ENCODE data around the gene OR52A1. TPM values are rescaled to one million over a fixed set of nuclear protein-coding genes. Genes with fewer than 3 reads are reported as not detected.
A peak's percentile ranks its signal among the peaks of the same experiment; 100 is the strongest.

Gene OR52A1
- total RNA-seq, 1 experiment from 2014 or later = not detected

GRCh38 chr11:5124891-5125620 is 29.5 kb downstream of the OR52A1 start:
- H3K4me2 ChIP-seq (ENCODE audit: low read depth, low read length, poor library complexity, severe bottlenecking) = no peak overlapping the region
- no peaks in the 10 kb centered on the region for H3K9me2 ChIP-seq (replicated peaks; ENCODE audit: insufficient read depth, low read length)
- no peak overlapping the region for H3K4me3 ChIP-seq (ENCODE audit: low read length)
- H3K27me3 ChIP-seq (ENCODE audit: low read length) = no peaks in the 10 kb centered on the region
- no peak overlapping the region for H2AFZ ChIP-seq (ENCODE audit: low read length)
- no peaks in the 10 kb centered on the region for H3K4me1 ChIP-seq (ENCODE audit: low read length)
- H3K9ac ChIP-seq (ENCODE audit: low read length) = no peak overlapping the region
- no peaks in the 10 kb centered on the region for H4K20me1 ChIP-seq (ENCODE audit: insufficient read depth, low read depth, low read length)
- no peak overlapping the region for H3K27ac ChIP-seq (ENCODE audit: low read length)
- H3K9me3 ChIP-seq (ENCODE audit: low read length) = no peaks in the 10 kb centered on the region
- H3K79me2 ChIP-seq (ENCODE audit: low read length) = no peaks in the 10 kb centered on the region
- DNase-seq = no peak
- H3K36me3 ChIP-seq (ENCODE audit: insufficient read depth, low read length) = no peaks in the 10 kb centered on the region

- H3K79me2 ChIP-seq (ENCODE audit: low read length) = no peaks in the 10 kb centered on the region
- H2AFZ ChIP-seq (ENCODE audit: low read length) = no peak overlapping the region
- no peaks in the 10 kb centered on the region for H3K9me2 ChIP-seq (replicated peaks; ENCODE audit: insufficient read depth, low read length)
- no peak overlapping the region for H3K27ac ChIP-seq (ENCODE audit: low read length)
- DNase-seq = peak; percentile 90
- H3K27me3 ChIP-seq (ENCODE audit: low read length) = no peaks in the 10 kb centered on the region
- no peaks in the 10 kb centered on the region for H3K4me1 ChIP-seq (ENCODE audit: low read length)
- H4K20me1 ChIP-seq (ENCODE audit: insufficient read depth, low read depth, low read length) = no peaks in the 10 kb centered on the region
- H3K4me2 ChIP-seq (ENCODE audit: low read depth, low read length, poor library complexity, severe bottlenecking) = no peak overlapping the region
- H3K9ac ChIP-seq (ENCODE audit: low read length) = no peak overlapping the region
- H3K9me3 ChIP-seq (ENCODE audit: low read length) = no peaks in the 10 kb centered on the region
- no peak overlapping the region for H3K4me3 ChIP-seq (ENCODE audit: low read length)
- H3K36me3 ChIP-seq (ENCODE audit: insufficient read depth, low read length) = no peaks in the 10 kb centered on the region
Observed at GRCh38 chr11:5123802-5124521, 30.6 kb downstream of the OR52A1 start.

GRCh38 chr11:5118893-5119292 is 35.7 kb downstream of the OR52A1 start:
- DNase-seq = no peak
- no peak overlapping the region for H3K4me3 ChIP-seq (ENCODE audit: low read length)
- no peaks in the 10 kb centered on the region for H3K27me3 ChIP-seq (ENCODE audit: low read length)
- no peak overlapping the region for H3K27ac ChIP-seq (ENCODE audit: low read length)
- H3K4me1 ChIP-seq (ENCODE audit: low read length) = no peaks in the 10 kb centered on the region
- no peaks in the 10 kb centered on the region for H4K20me1 ChIP-seq (ENCODE audit: insufficient read depth, low read depth, low read length)
- no peak overlapping the region for H2AFZ ChIP-seq (ENCODE audit: low read length)
- no peaks in the 10 kb centered on the region for H3K79me2 ChIP-seq (ENCODE audit: low read length)
- no peak overlapping the region for H3K4me2 ChIP-seq (ENCODE audit: low read depth, low read length, poor library complexity, severe bottlenecking)
- no peaks in the 10 kb centered on the region for H3K9me3 ChIP-seq (ENCODE audit: low read length)
- no peaks in the 10 kb centered on the region for H3K9me2 ChIP-seq (replicated peaks; ENCODE audit: insufficient read depth, low read length)
- no peaks in the 10 kb centered on the region for H3K36me3 ChIP-seq (ENCODE audit: insufficient read depth, low read length)
- H3K9ac ChIP-seq (ENCODE audit: low read length) = no peak overlapping the region

- no peaks in the 10 kb centered on the region for H3K4me1 ChIP-seq (ENCODE audit: low read length)
- H3K9ac ChIP-seq (ENCODE audit: low read length) = no peak overlapping the region
- no peaks in the 10 kb centered on the region for H4K20me1 ChIP-seq (ENCODE audit: insufficient read depth, low read depth, low read length)
- no peaks in the 10 kb centered on the region for H3K9me2 ChIP-seq (replicated peaks; ENCODE audit: insufficient read depth, low read length)
- no peaks in the 10 kb centered on the region for H3K9me3 ChIP-seq (ENCODE audit: low read length)
- no peak overlapping the region for H3K27ac ChIP-seq (ENCODE audit: low read length)
- H3K79me2 ChIP-seq (ENCODE audit: low read length) = no peaks in the 10 kb centered on the region
- no peak overlapping the region for H3K4me3 ChIP-seq (ENCODE audit: low read length)
- H2AFZ ChIP-seq (ENCODE audit: low read length) = no peak overlapping the region
- H3K4me2 ChIP-seq (ENCODE audit: low read depth, low read length, poor library complexity, severe bottlenecking) = no peak overlapping the region
- no peak for DNase-seq
- H3K36me3 ChIP-seq (ENCODE audit: insufficient read depth, low read length) = no peaks in the 10 kb centered on the region
- H3K27me3 ChIP-seq (ENCODE audit: low read length) = no peaks in the 10 kb centered on the region
Observed at GRCh38 chr11:5117588-5117987, 37.0 kb downstream of the OR52A1 start.

GRCh38 chr11:5115339-5115738 is 39.2 kb downstream of the OR52A1 start:
- DNase-seq = no peak
- no peak overlapping the region for H3K9ac ChIP-seq (ENCODE audit: low read length)
- no peak overlapping the region for H3K4me3 ChIP-seq (ENCODE audit: low read length)
- H3K9me3 ChIP-seq (ENCODE audit: low read length) = no peaks in the 10 kb centered on the region
- H3K36me3 ChIP-seq (ENCODE audit: insufficient read depth, low read length) = no peaks in the 10 kb centered on the region
- H3K79me2 ChIP-seq (ENCODE audit: low read length) = no peaks in the 10 kb centered on the region
- no peak overlapping the region for H3K4me2 ChIP-seq (ENCODE audit: low read depth, low read length, poor library complexity, severe bottlenecking)
- no peaks in the 10 kb centered on the region for H3K4me1 ChIP-seq (ENCODE audit: low read length)
- H3K27me3 ChIP-seq (ENCODE audit: low read length) = no peaks in the 10 kb centered on the region
- no peaks in the 10 kb centered on the region for H3K9me2 ChIP-seq (replicated peaks; ENCODE audit: insufficient read depth, low read length)
- no peak overlapping the region for H2AFZ ChIP-seq (ENCODE audit: low read length)
- no peak overlapping the region for H3K27ac ChIP-seq (ENCODE audit: low read length)
- H4K20me1 ChIP-seq (ENCODE audit: insufficient read depth, low read depth, low read length) = no peaks in the 10 kb centered on the region

- no peaks in the 10 kb centered on the region for H3K36me3 ChIP-seq (ENCODE audit: insufficient read depth, low read length)
- no peaks in the 10 kb centered on the region for H3K9me2 ChIP-seq (replicated peaks; ENCODE audit: insufficient read depth, low read length)
- H3K4me2 ChIP-seq (ENCODE audit: low read depth, low read length, poor library complexity, severe bottlenecking) = no peak overlapping the region
- DNase-seq = no peak
- H3K9ac ChIP-seq (ENCODE audit: low read length) = no peak overlapping the region
- H3K9me3 ChIP-seq (ENCODE audit: low read length) = no peaks in the 10 kb centered on the region
- no peaks in the 10 kb centered on the region for H3K79me2 ChIP-seq (ENCODE audit: low read length)
- H4K20me1 ChIP-seq (ENCODE audit: insufficient read depth, low read depth, low read length) = no peaks in the 10 kb centered on the region
- H2AFZ ChIP-seq (ENCODE audit: low read length) = no peak overlapping the region
- H3K27me3 ChIP-seq (ENCODE audit: low read length) = no peaks in the 10 kb centered on the region
- no peaks in the 10 kb centered on the region for H3K4me1 ChIP-seq (ENCODE audit: low read length)
- no peak overlapping the region for H3K27ac ChIP-seq (ENCODE audit: low read length)
- no peak overlapping the region for H3K4me3 ChIP-seq (ENCODE audit: low read length)
Observed at GRCh38 chr11:5107285-5107684, 47.3 kb downstream of the OR52A1 start.

GRCh38 chr11:5103066-5103465 is 51.5 kb downstream of the OR52A1 start:
- H4K20me1 ChIP-seq (ENCODE audit: insufficient read depth, low read depth, low read length) = no peaks in the 10 kb centered on the region
- no peak overlapping the region for H3K4me3 ChIP-seq (ENCODE audit: low read length)
- no peak overlapping the region for H3K4me2 ChIP-seq (ENCODE audit: low read depth, low read length, poor library complexity, severe bottlenecking)
- DNase-seq = no peak
- H3K9me2 ChIP-seq (replicated peaks; ENCODE audit: insufficient read depth, low read length) = no peaks in the 10 kb centered on the region
- no peak overlapping the region for H3K9ac ChIP-seq (ENCODE audit: low read length)
- H2AFZ ChIP-seq (ENCODE audit: low read length) = no peak overlapping the region
- no peaks in the 10 kb centered on the region for H3K27me3 ChIP-seq (ENCODE audit: low read length)
- no peaks in the 10 kb centered on the region for H3K79me2 ChIP-seq (ENCODE audit: low read length)
- no peaks in the 10 kb centered on the region for H3K36me3 ChIP-seq (ENCODE audit: insufficient read depth, low read length)
- no peaks in the 10 kb centered on the region for H3K9me3 ChIP-seq (ENCODE audit: low read length)
- no peak overlapping the region for H3K27ac ChIP-seq (ENCODE audit: low read length)
- no peaks in the 10 kb centered on the region for H3K4me1 ChIP-seq (ENCODE audit: low read length)

GRCh38 chr11:5102246-5102645 is 52.3 kb downstream of the OR52A1 start:
- H4K20me1 ChIP-seq (ENCODE audit: insufficient read depth, low read depth, low read length) = no peaks in the 10 kb centered on the region

More at GRCh38 chr11:5102246-5102645, 52.3 kb downstream of the OR52A1 start:
- Histone ChIP-seq H3K27me3 (ENCODE audit: low read length) (no peaks in the 10 kb centered on the region), H3K27ac (ENCODE audit: low read length) (no peak overlapping the region), H3K79me2 (ENCODE audit: low read length) (no peaks in the 10 kb centered on the region), H3K9me2 (replicated peaks; ENCODE audit: insufficient read depth, low read length) (no peaks in the 10 kb centered on the region), H3K9me3 (ENCODE audit: low read length) (no peaks in the 10 kb centered on the region), H3K4me3 (ENCODE audit: low read length) (no peak overlapping the region), H3K36me3 (ENCODE audit: insufficient read depth, low read length) (no peaks in the 10 kb centered on the region), H3K9ac (ENCODE audit: low read length) (no peak overlapping the region), H3K4me2 (ENCODE audit: low read depth, low read length, poor library complexity, severe bottlenecking) (no peak overlapping the region), H2AFZ (ENCODE audit: low read length) (no peak overlapping the region), H3K4me1 (ENCODE audit: low read length) (no peaks in the 10 kb centered on the region)
- DNase-seq = no peak

Data from Karpas-422 (cell line).